K562 (cell line): ENCODE data around the gene ZNF865. TPM values are rescaled to one million over a fixed set of nuclear protein-coding genes. Genes with fewer than 3 reads are reported as not detected.
A peak's percentile ranks its signal among the peaks of the same experiment; 100 is the strongest.

Experiments used
- ARNT ChIP-seq, 2 experiments: fragments of 450-650 bp; IDR thresholded peaks; 2 replicates each; pipeline ENCODE4 v1.6.1; 2016; ENCODE audit warnings: mild to moderate bottlenecking in 1 of 2
- ELF2 ChIP-seq: fragments of 250-450 bp; sonication (Bioruptor Pico); IDR thresholded peaks from 2 replicates; pipeline ENCODE4 v1.5.0; 2021; ENCODE audit warnings: mild to moderate bottlenecking
- GABPB2 ChIP-seq: fragments of 250-450 bp; sonication (Bioruptor Pico); conservative IDR thresholded peaks from 2 replicates; pipeline ENCODE4 v1.5.1; 2021; ENCODE audit warnings: mild to moderate bottlenecking
- MAZ ChIP-seq, 2 experiments: fragments of 450-650 bp in 1 of 2; sonication (generic) in 1 of 2; formaldehyde crosslinking; IDR thresholded peaks in 1 of 2; conservative IDR thresholded peaks in 1 of 2; 2 replicates each; pipeline versions ENCODE4 v1.4.0 to v1.5.0; 2020; ENCODE audit warnings: mild to moderate bottlenecking in 1 of 2, missing genetic modification reagents in 1 of 2
- MED1 ChIP-seq: sonication (generic); formaldehyde crosslinking; IDR thresholded peaks from 2 replicates; pipeline ENCODE4 v1.8.1; 2023; ENCODE audit warnings: missing genetic modification reagents, borderline replicate concordance
- PHTF2 ChIP-seq: fragments of 250-450 bp; sonication (Bioruptor Pico); IDR thresholded peaks from 2 replicates; pipeline ENCODE4 v1.5.0; 2021; ENCODE audit warnings: mild to moderate bottlenecking
- REST ChIP-seq, 2 experiments: fragments of 450-650 bp; formaldehyde crosslinking in 1 of 2; IDR thresholded peaks; 2 replicates each; pipeline versions ENCODE4 v1.4.0 to v1.6.1; 2014 to 2020; ENCODE audit warnings: mild to moderate bottlenecking in 2 of 2, borderline replicate concordance in 1 of 2, low read depth in 1 of 2
- SRF ChIP-seq, 2 experiments: fragments of 250-450, 450-650 bp in 1 of 2; sonication (Bioruptor Pico) in 1 of 2; sonication (generic) in 1 of 2; formaldehyde crosslinking; IDR thresholded peaks; 2 replicates each; pipeline versions ENCODE4 v1.5.0 to v1.5.1; 2020 to 2022; ENCODE audit warnings: mild to moderate bottlenecking in 1 of 2, missing genetic modification reagents in 1 of 2
- TRIM24 ChIP-seq, 2 experiments: fragments of 450-650 bp; IDR thresholded peaks; 2 replicates each; pipeline ENCODE4 v1.6.1; 2016
- ZMIZ1 ChIP-seq, 2 experiments: fragments of 150-350 bp in 1 of 2; IDR thresholded peaks; 2 replicates each; pipeline ENCODE4 v1.6.1; 2012 to 2016; ENCODE audit warnings: low read depth in 2 of 2, low read length in 2 of 2, mild to moderate bottlenecking in 1 of 2, moderate library complexity in 1 of 2
- ZNF165 ChIP-seq: fragments of 250-450 bp; sonication (Bioruptor Pico); IDR thresholded peaks from 2 replicates; pipeline ENCODE4 v1.4.0; 2020; ENCODE audit warnings: borderline replicate concordance
- ZNF512 ChIP-seq: IDR thresholded peaks from 2 replicates; pipeline ENCODE4 v1.6.1; 2016; ENCODE audit warnings: missing genetic modification characterization, missing compliant biosample characterization
- ZNF695 ChIP-seq: fragments of 450-650 bp; formaldehyde crosslinking; IDR thresholded peaks from 2 replicates; pipeline ENCODE4 v1.4.0; 2020; ENCODE audit warnings: mild to moderate bottlenecking, moderate library complexity
- polyA plus RNA-seq, 8 experiments: library from polyadenylated mRNA; depleted of rRNA in 4 of 8; stranded (reverse) in 5 of 8; unstranded in 3 of 8; fragments of >200 nt; fragmentation: Nextera tagmentation in 2 of 8; fragmentation: Illumina TruSeq in 1 of 8; extraction: Ambion mirVana in 2 of 8; extraction: Trizol in 1 of 8; gene quantifications; 2 replicates each; pipeline versions ENCODE4 v1.2.1 to v1.2.3, GENCODE V29; 2011 to 2014; ENCODE audit warnings: inconsistent platforms in 1 of 8, missing spikeins in 1 of 8
- total RNA-seq, 7 experiments: library from RNA; depleted of rRNA in 6 of 7; stranded (reverse); fragments of >200 nt in 6 of 7; fragmentation: Illumina TruSeq in 2 of 7; extraction: Trizol in 2 of 7; gene quantifications; 2 replicates each; pipeline versions ENCODE4 v1.2.1 to v1.2.3, GENCODE V29; 2011 to 2021; ENCODE audit warnings: low replicate concordance in 1 of 7

Gene ZNF865
- total and polyA plus RNA-seq, 9 of the 15 experiments (the other 6 are each of a cell fraction or from before 2014, with no cell fraction given): 0.40 to 18.8 (median 1.6) TPM; not detected in 2

- no peak for TF ChIP-seq REST (IDR thresholded peaks at IDR 0.05; ENCODE audit: borderline replicate concordance)
- no peak for TF ChIP-seq REST (CRISPR knock-in tag; IDR thresholded peaks at IDR 0.05; ENCODE audit: low read depth)
- TF ChIP-seq MED1 (CRISPR knock-in tag): no peak
- TF ChIP-seq ZNF512 (tag): no peak
- no peak for TF ChIP-seq ZNF695 (CRISPR knock-in tag)
- TF ChIP-seq ARNT (IDR thresholded peaks at IDR 0.05): no peak
- TF ChIP-seq GABPB2: no peak
- 0 out of 4 replicates have a peak, but pooled peaks of 1 of the 2 experiments have one; percentile 40 for TF ChIP-seq SRF (CRISPR knock-in tag; IDR thresholded peaks at IDR 0.05)
- TF ChIP-seq ZMIZ1 (IDR thresholded peaks at IDR 0.05; ENCODE audit: low read depth in 2 of 2, low read length in 2 of 2): no peak
- TF ChIP-seq ZNF165 (CRISPR knock-in tag): no peak
- peak in 1 of 2 experiments; percentile 91; a peak in 2 of 4 replicates for TF ChIP-seq TRIM24 (IDR thresholded peaks at IDR 0.05)
- peak; percentile 80 to 90 for TF ChIP-seq MAZ (CRISPR knock-in tag; conservative IDR thresholded peaks at IDR 0.05 in 1 of 2, IDR thresholded peaks at IDR 0.05 in 1 of 2)
- no peak for TF ChIP-seq PHTF2
- peak; percentile 35; the same call in 1 of the 2 replicates for TF ChIP-seq ELF2 (CRISPR knock-in tag)
Measured at GRCh38 chr19:55580628-55581144, 24.8 kb upstream of the ZNF865 start, which contains the start of gene ZNF579 (continued).
